Measurements from ENCODE around the gene EIF4G3.
"Not testable (repeated sequence)": the region's sequence is repeated elsewhere in the genome, so short reads cannot be mapped to it uniquely, and the experiment has no call there.

EIF4G3 gene

DNA sequence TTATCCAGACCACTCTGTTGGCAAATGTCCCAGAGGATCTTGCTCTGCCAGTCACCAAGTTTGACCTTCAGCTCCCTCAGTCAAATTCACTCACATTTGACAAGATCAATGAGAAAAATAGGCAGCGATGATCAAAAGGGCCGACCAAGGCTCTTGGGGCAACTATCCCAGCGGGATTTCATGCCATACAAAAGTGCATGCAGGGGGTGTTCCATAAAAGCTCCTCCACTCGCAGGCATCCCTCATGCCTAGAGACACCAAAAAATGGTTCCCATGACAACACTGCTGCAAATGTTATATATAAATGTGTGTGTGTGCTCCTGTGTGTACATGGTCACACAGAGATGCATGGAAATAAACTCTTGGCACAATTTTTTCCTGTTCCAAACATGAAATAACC lies 16.2 kb upstream of the EIF4G3 start:
- H3K9me3 ChIP-seq (ENCODE audit: control insufficient read depth, insufficient read depth, low read length), result no peaks in the 10 kb centered on the region
- H3K9me2 ChIP-seq (replicated peaks; ENCODE audit: control insufficient read depth, low read length), result no peaks in the 10 kb centered on the region
- no peaks in the 10 kb centered on the region for H3K4me1 ChIP-seq (ENCODE audit: control insufficient read depth, low read length)
- H3K4me3 ChIP-seq (ENCODE audit: low read length), result no peak overlapping the region
- peaks cover 13% of the 10 kb centered on the region for H3K27me3 ChIP-seq (ENCODE audit: control insufficient read depth, low read length)
- H3F3A ChIP-seq (ENCODE audit: control insufficient read depth, insufficient read depth), result no peaks in the 10 kb centered on the region
- H4K20me1 ChIP-seq (ENCODE audit: control insufficient read depth, insufficient read depth, low read depth, low read length), result no peaks in the 10 kb centered on the region
- no peaks in the 10 kb centered on the region for H3K79me2 ChIP-seq (ENCODE audit: control insufficient read depth, low read length)
- H3K4me2 ChIP-seq (ENCODE audit: low read length), result no peak overlapping the region
- no peak overlapping the region for H3K27ac ChIP-seq (ENCODE audit: low read depth, low read length)
- H3K36me3 ChIP-seq (ENCODE audit: control insufficient read depth, low read length), result no peaks in the 10 kb centered on the region
- TF ChIP-seq EZH2phosphoT487 (IDR thresholded peaks at IDR 0.05; ENCODE audit: borderline replicate concordance, low read length) (no peak), CTCF (IDR thresholded peaks at IDR 0.05; ENCODE audit: low read depth, low read length, poor library complexity, severe bottlenecking) (no peak)

- TF ChIP-seq CTCF (IDR thresholded peaks at IDR 0.05; ENCODE audit: low read depth, low read length, poor library complexity, severe bottlenecking), result no peak
- TF ChIP-seq EZH2phosphoT487 (IDR thresholded peaks at IDR 0.05; ENCODE audit: borderline replicate concordance, low read length), result no peak
- Histone ChIP-seq H3K27me3 (ENCODE audit: control insufficient read depth, low read length) (peaks cover 14% of the 10 kb centered on the region), H3K9me3 (ENCODE audit: control insufficient read depth, insufficient read depth, low read length) (no peaks in the 10 kb centered on the region), H3K4me2 (ENCODE audit: low read length) (no peak overlapping the region), H3K79me2 (ENCODE audit: control insufficient read depth, low read length) (no peaks in the 10 kb centered on the region), H3K9me2 (replicated peaks; ENCODE audit: control insufficient read depth, low read length) (no peaks in the 10 kb centered on the region), H4K20me1 (ENCODE audit: control insufficient read depth, insufficient read depth, low read depth, low read length) (no peaks in the 10 kb centered on the region), H3K4me3 (ENCODE audit: low read length) (no peak overlapping the region), H3K27ac (ENCODE audit: low read depth, low read length) (no peak overlapping the region), H3F3A (ENCODE audit: control insufficient read depth, insufficient read depth) (no peaks in the 10 kb centered on the region), H3K36me3 (ENCODE audit: control insufficient read depth, low read length) (no peaks in the 10 kb centered on the region), H3K4me1 (ENCODE audit: control insufficient read depth, low read length) (no peaks in the 10 kb centered on the region)
Observed at GRCh38 chr1:21192284-21192683, 15.6 kb upstream of the EIF4G3 start.

DNA sequence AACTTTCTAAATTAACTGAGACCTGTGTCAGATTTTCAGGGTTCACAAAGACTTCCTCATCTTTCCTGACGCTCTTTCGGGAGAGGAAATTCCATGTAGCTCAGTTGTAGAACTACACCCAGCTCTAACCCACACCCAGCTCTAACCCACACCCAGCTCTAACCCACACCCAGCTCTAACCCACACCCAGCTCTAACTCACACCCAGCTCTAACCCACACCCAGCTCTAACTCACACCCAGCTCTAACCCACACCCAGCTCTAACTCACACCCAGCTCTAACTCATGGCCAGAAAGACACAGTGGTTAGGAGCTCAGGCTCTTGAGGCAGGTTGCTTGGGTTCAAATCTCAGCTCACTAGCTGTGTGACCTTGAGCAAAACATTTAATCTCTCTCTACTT lies 14.1 kb upstream of the EIF4G3 start:
- not testable (repeated sequence) for H4K20me1 ChIP-seq (ENCODE audit: control insufficient read depth, insufficient read depth, low read depth, low read length); H3K9me3 ChIP-seq (ENCODE audit: control insufficient read depth, insufficient read depth, low read length); H3K27ac ChIP-seq (ENCODE audit: low read depth, low read length); H3K4me2 ChIP-seq (ENCODE audit: low read length); H3F3A ChIP-seq (ENCODE audit: control insufficient read depth, insufficient read depth); H3K4me3 ChIP-seq (ENCODE audit: low read length); H3K79me2 ChIP-seq (ENCODE audit: control insufficient read depth, low read length); H3K36me3 ChIP-seq (ENCODE audit: control insufficient read depth, low read length); H3K9me2 ChIP-seq (replicated peaks; ENCODE audit: control insufficient read depth, low read length); H3K4me1 ChIP-seq (ENCODE audit: control insufficient read depth, low read length)
- peaks cover 14% of the 10 kb centered on the region for H3K27me3 ChIP-seq (ENCODE audit: control insufficient read depth, low read length)

DNA sequence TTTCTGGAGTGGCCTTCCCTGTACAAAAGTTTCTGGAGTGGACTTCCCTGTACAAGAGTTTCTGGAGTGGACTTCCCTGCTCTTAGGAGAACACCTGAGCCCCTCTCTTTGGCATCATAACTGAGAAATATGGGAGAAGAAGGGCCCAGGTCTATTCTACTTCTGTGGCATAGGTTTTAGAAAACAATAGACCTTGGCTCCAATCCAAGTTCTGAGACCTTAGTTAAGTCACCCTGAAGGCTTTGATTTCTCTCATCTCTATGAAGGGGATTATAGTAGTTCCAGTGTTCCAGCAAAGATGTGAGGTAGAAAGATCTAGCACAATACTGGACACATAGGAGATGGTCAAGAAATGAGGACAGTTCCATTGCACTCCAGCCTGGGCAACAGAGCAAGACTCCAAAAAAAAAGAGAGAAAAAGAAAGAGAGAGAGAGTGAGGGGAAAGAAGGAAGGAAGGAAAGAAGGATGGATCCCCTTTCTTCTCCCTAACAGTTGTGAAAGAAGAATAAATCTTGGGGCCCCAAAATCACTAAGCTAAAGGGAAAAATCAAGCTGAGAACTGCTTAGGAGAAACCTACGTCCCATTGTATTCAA lies 13.3 kb upstream of the EIF4G3 start:
- no peaks in the 10 kb centered on the region for H3K79me2 ChIP-seq (ENCODE audit: control insufficient read depth, low read length)
- no peaks in the 10 kb centered on the region for H3K4me1 ChIP-seq (ENCODE audit: control insufficient read depth, low read length)
- H3K27ac ChIP-seq (ENCODE audit: low read depth, low read length), result no peak overlapping the region
- H3K36me3 ChIP-seq (ENCODE audit: control insufficient read depth, low read length), result no peaks in the 10 kb centered on the region
- no peaks in the 10 kb centered on the region for H3F3A ChIP-seq (ENCODE audit: control insufficient read depth, insufficient read depth)
- no peaks in the 10 kb centered on the region for H3K9me3 ChIP-seq (ENCODE audit: control insufficient read depth, insufficient read depth, low read length)
- no peaks in the 10 kb centered on the region for H3K9me2 ChIP-seq (replicated peaks; ENCODE audit: control insufficient read depth, low read length)
- no peak overlapping the region for H3K4me2 ChIP-seq (ENCODE audit: low read length)
- H3K27me3 ChIP-seq (ENCODE audit: control insufficient read depth, low read length), result peaks cover 14% of the 10 kb centered on the region
- TF ChIP-seq CTCF (IDR thresholded peaks at IDR 0.05; ENCODE audit: low read depth, low read length, poor library complexity, severe bottlenecking) (no peak), EZH2phosphoT487 (IDR thresholded peaks at IDR 0.05; ENCODE audit: borderline replicate concordance, low read length) (no peak)
- no peaks in the 10 kb centered on the region for H4K20me1 ChIP-seq (ENCODE audit: control insufficient read depth, insufficient read depth, low read depth, low read length)
- no peak overlapping the region for H3K4me3 ChIP-seq (ENCODE audit: low read length)
